Temporal lobe (tissue), 1 donor: ENCODE results near the gene SMPX. TPM values are rescaled to one million over a fixed set of nuclear protein-coding genes. Genes with fewer than 3 reads are reported as not detected.

ENCODE experiments used
- total RNA-seq: library from RNA; depleted of rRNA; stranded (reverse); fragments of >200 nt; gene quantifications from one replicate; pipeline ENCODE4 v1.2.3, GENCODE V29; 2014

Gene SMPX
- total RNA-seq, 1 donor from 2014 or later = not detected

Other genes starting within 250 kb of the SMPX start
- gene KLHL34, start 99.8 kb downstream of the SMPX start, total RNA-seq = under 0.01 TPM
- 15.5 TPM for gene MBTPS2, start 81.5 kb upstream of the SMPX start, total RNA-seq
- 0.98 TPM for gene YY2, start 97.9 kb upstream of the SMPX start, total RNA-seq
- gene SMS, start 182.6 kb upstream of the SMPX start, total RNA-seq = 118 TPM